ENCODE measurements around the gene KRT32.
"Not testable (repeated sequence)": the region's sequence is repeated elsewhere in the genome, so short reads cannot be mapped to it uniquely, and the experiment has no call there.

The KRT32 gene

GRCh38 chr17:41424111-41424635 is 43.0 kb downstream of the KRT32 start, which contains the start of gene KRT37:
KRT37 (minus strand) TSS chr17:41424585; CDS start chr17:41424523, 62 bp downstream.
- DNase-seq = no peak

- DNase-seq = not testable (repeated sequence)
Measured at GRCh38 chr17:41422586-41422985, 44.6 kb downstream of the KRT32 start.

GRCh38 chr17:41421617-41422016 is 45.6 kb downstream of the KRT32 start:
- no peak for DNase-seq

GRCh38 chr17:41421116-41421515 is 46.1 kb downstream of the KRT32 start:
- peak; percentile 51 for DNase-seq

- DNase-seq = peak; percentile 51
Measured at GRCh38 chr17:41420134-41420533, 47.1 kb downstream of the KRT32 start.

GRCh38 chr17:41419716-41420115 is 47.5 kb downstream of the KRT32 start:
- DNase-seq = no peak

GRCh38 chr17:41418116-41418860 is 48.9 kb downstream of the KRT32 start:
- no peak for DNase-seq

GRCh38 chr17:41417576-41418015 is 49.6 kb downstream of the KRT32 start:
- no peak for DNase-seq

GRCh38 chr17:41417127-41417526 is 50.1 kb downstream of the KRT32 start:
- DNase-seq = no peak

GRCh38 chr17:41416479-41416878 is 50.7 kb downstream of the KRT32 start:
- DNase-seq = no peak

- DNase-seq = peak; percentile 68
Measured at GRCh38 chr17:41415833-41416335, 51.3 kb downstream of the KRT32 start.

- DNase-seq = no peak
Measured at GRCh38 chr17:41415411-41415810, 51.8 kb downstream of the KRT32 start.

GRCh38 chr17:41413982-41414381 is 53.2 kb downstream of the KRT32 start:
- no peak for DNase-seq

GRCh38 chr17:41413353-41413957 is 53.7 kb downstream of the KRT32 start:
- DNase-seq = no peak

- no peak for DNase-seq
Measured at GRCh38 chr17:41411072-41411840, 55.9 kb downstream of the KRT32 start.
